OCI-LY1 (cell line): Measurements from ENCODE around the gene ZNF836.
A peak's percentile ranks its signal among the peaks of the same experiment; 100 is the strongest.

ENCODE experiments used
- H2AFZ ChIP-seq: fragments of 200-600 bp; sonication (generic), shearing (Covaris generic); 2 replicates; pipeline ENCODE4 v1.6.0; 2014; ENCODE audit warnings: antibody characterized with exemption, mild to moderate bottlenecking, low read length
- H3F3A ChIP-seq: fragments of 200-600 bp; sonication (generic), shearing (Covaris generic); 2 replicates; pipeline ENCODE4 v1.6.0; 2014; ENCODE audit warnings: mild to moderate bottlenecking, antibody characterized with exemption, low read length, moderate library complexity; ENCODE audit not compliant: insufficient read depth
- H3K27ac ChIP-seq: fragments of 200-600 bp; sonication (generic); 2 replicates; pipeline ENCODE4 v1.5.1; 2014; ENCODE audit warnings: low read length, mixed run types, mild to moderate bottlenecking, low read depth; ENCODE audit not compliant: poor library complexity, severe bottlenecking
- H3K27me3 ChIP-seq: fragments of 200-600 bp; sonication (generic); 2 replicates; pipeline ENCODE4 v1.6.0; 2014; ENCODE audit warnings: antibody characterized with exemption, mild to moderate bottlenecking, low read length, moderate library complexity; ENCODE audit not compliant: insufficient read depth
- H3K36me3 ChIP-seq: fragments of 200-600 bp; sonication (generic); 2 replicates; pipeline ENCODE4 v1.6.1; 2014; ENCODE audit warnings: mild to moderate bottlenecking, antibody characterized with exemption, low read length, moderate library complexity, mixed read lengths; ENCODE audit not compliant: insufficient read depth
- H3K4me1 ChIP-seq: fragments of 200-600 bp; sonication (generic); 2 replicates; pipeline ENCODE4 v1.5.1; 2014; ENCODE audit warnings: mild to moderate bottlenecking, low read length, moderate library complexity; ENCODE audit not compliant: insufficient read depth, severe bottlenecking
- H3K4me2 ChIP-seq: fragments of 200-600 bp; sonication (generic), shearing (Covaris generic); 2 replicates; pipeline ENCODE4 v1.6.1; 2014; ENCODE audit warnings: low read length
- H3K4me3 ChIP-seq: fragments of 200-600 bp; sonication (generic); 2 replicates; pipeline ENCODE4 v1.5.1; 2014; ENCODE audit warnings: low read length, low read depth, mild to moderate bottlenecking, mixed read lengths; ENCODE audit not compliant: poor library complexity, severe bottlenecking
- H3K79me2 ChIP-seq: fragments of 200-600 bp; shearing (Covaris generic); 2 replicates; pipeline ENCODE4 v1.6.1; 2016; ENCODE audit warnings: mixed run types, low read length, mixed read lengths; ENCODE audit not compliant: insufficient read depth
- H3K9ac ChIP-seq: fragments of 200-600 bp; sonication (generic), shearing (Covaris generic); 2 replicates; pipeline ENCODE4 v1.6.1; 2014; ENCODE audit warnings: mild to moderate bottlenecking, low read length, mixed read lengths
- H3K9me2 ChIP-seq: fragments of 200-600 bp; sonication (generic), shearing (Covaris generic); 2 replicates; pipeline ENCODE4 v1.6.1; 2014; ENCODE audit warnings: low read depth, mild to moderate bottlenecking, low read length, mixed read lengths
- H3K9me3 ChIP-seq: fragments of 200-600 bp; shearing (Covaris generic); 2 replicates; pipeline ENCODE4 v1.6.1; 2014; ENCODE audit warnings: low read length, mixed read lengths
- H4K20me1 ChIP-seq: fragments of 200-600 bp; sonication (generic), shearing (Covaris generic); 2 replicates; pipeline ENCODE4 v1.6.0; 2016; ENCODE audit warnings: mild to moderate bottlenecking, low read length; ENCODE audit not compliant: insufficient read depth
- EZH2 ChIP-seq: fragments of 200-600 bp; sonication (generic), shearing (Covaris generic); IDR thresholded peaks from 2 replicates; pipeline ENCODE4 v1.8.0; 2017; ENCODE audit warnings: borderline replicate concordance, mixed run types, mild to moderate bottlenecking, antibody characterized with exemption, low read length, moderate library complexity, mixed read lengths
- TF ChIP-seq, protein P1 (sequence below): fragments of 200-600 bp; sonication (generic), shearing (Covaris generic); IDR thresholded peaks from 2 replicates; pipeline ENCODE4 v1.5.1; 2017; ENCODE audit warnings: mild to moderate bottlenecking, antibody characterized with exemption, low read length, moderate library complexity, mixed read lengths

ZNF836 gene

DNA sequence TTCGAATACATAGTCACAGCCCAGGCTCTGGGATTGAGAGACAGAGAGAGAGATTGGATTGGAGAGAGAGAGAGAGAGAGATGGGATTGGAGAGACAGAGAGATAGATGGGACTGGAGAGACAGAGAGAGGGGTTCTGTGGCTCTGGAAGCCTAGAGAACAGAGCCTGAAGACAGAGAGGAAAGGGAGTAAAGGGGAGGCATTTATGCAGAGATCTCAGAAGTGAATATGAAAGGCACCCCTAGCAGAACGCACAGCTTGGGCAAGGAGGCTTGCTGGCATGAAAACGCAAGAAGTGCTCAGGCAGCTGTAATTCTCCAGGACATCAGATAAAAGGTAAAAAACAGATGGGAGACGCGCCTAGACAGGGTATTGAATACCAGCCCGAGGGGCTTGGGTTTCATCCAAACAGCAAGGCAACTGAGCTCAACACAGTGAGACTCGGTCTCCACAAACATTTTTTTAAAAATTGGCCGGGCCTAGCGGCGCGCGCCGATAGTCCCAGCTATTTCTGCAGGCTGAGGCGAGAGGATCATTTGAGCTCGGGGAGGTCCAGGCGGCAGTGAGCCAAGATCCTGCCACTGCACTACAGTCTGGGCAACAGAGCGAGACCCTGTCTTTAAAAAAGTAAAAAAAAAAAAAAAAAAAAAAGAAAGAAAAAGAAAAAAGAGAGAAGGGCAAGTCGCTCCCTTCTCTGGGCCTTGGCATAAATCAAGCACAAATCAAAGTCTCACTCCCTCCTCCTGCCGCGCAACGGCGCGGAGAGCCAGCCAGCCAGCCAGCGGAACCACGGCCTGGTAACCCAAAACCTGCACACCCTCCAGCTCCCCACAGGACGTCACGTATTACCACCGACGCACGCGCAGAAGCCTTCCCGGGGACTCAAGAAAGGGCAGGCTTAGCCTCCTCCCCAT, 17.7 kb upstream of the ZNF836 start:
- Histone ChIP-seq H3K4me2 (peak overlapping the region; percentile 80), H3K79me2 (peaks cover 34% of the 10 kb centered on the region), H3F3A (no peaks in the 10 kb centered on the region), H3K27me3 (no peaks in the 10 kb centered on the region), H4K20me1 (no peaks in the 10 kb centered on the region), H3K27ac (peak overlapping the region; percentile 90), H3K4me1 (peaks cover 24% of the 10 kb centered on the region), H3K9ac (peak overlapping the region; percentile 78), H3K9me2 (no peaks in the 10 kb centered on the region), H3K9me3 (no peaks in the 10 kb centered on the region), H3K4me3 (peak overlapping the region; percentile 59), H2AFZ (0 out of 2 replicates have a peak overlapping the region, but pooled peaks have one; percentile 7), H3K36me3 (peaks cover 27% of the 10 kb centered on the region)
- TF ChIP-seq EZH2 = no peak
- TF ChIP-seq, protein P1, sequence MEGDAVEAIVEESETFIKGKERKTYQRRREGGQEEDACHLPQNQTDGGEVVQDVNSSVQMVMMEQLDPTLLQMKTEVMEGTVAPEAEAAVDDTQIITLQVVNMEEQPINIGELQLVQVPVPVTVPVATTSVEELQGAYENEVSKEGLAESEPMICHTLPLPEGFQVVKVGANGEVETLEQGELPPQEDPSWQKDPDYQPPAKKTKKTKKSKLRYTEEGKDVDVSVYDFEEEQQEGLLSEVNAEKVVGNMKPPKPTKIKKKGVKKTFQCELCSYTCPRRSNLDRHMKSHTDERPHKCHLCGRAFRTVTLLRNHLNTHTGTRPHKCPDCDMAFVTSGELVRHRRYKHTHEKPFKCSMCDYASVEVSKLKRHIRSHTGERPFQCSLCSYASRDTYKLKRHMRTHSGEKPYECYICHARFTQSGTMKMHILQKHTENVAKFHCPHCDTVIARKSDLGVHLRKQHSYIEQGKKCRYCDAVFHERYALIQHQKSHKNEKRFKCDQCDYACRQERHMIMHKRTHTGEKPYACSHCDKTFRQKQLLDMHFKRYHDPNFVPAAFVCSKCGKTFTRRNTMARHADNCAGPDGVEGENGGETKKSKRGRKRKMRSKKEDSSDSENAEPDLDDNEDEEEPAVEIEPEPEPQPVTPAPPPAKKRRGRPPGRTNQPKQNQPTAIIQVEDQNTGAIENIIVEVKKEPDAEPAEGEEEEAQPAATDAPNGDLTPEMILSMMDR = no peak

- no peak overlapping the region for H3K4me2 ChIP-seq
- no peak overlapping the region for H3K9ac ChIP-seq
- H4K20me1 ChIP-seq = no peaks in the 10 kb centered on the region
- no peaks in the 10 kb centered on the region for H3K9me3 ChIP-seq
- no peak overlapping the region for H3K27ac ChIP-seq
- no peak overlapping the region for H2AFZ ChIP-seq
- H3K27me3 ChIP-seq = no peaks in the 10 kb centered on the region
- no peaks in the 10 kb centered on the region for H3F3A ChIP-seq
- peaks cover 24% of the 10 kb centered on the region for H3K4me1 ChIP-seq
- no peak overlapping the region for H3K4me3 ChIP-seq
- H3K36me3 ChIP-seq = peaks cover 11% of the 10 kb centered on the region
- H3K9me2 ChIP-seq = no peaks in the 10 kb centered on the region
- TF ChIP-seq EZH2 = no peak
- TF ChIP-seq, protein P1 = no peak
- peaks cover 20% of the 10 kb centered on the region for H3K79me2 ChIP-seq
Measured at GRCh38 chr19:52187407-52187806, 16.0 kb upstream of the ZNF836 start.

GRCh38 chr19:52176574-52176973, 5.2 kb upstream of the ZNF836 start:
- Histone ChIP-seq H3F3A (no peaks in the 10 kb centered on the region), H3K27me3 (no peaks in the 10 kb centered on the region), H3K4me1 (peaks cover 8% of the 10 kb centered on the region), H3K9ac (no peak overlapping the region), H2AFZ (no peak overlapping the region), H3K9me3 (no peaks in the 10 kb centered on the region), H3K79me2 (no peaks in the 10 kb centered on the region), H3K36me3 (no peaks in the 10 kb centered on the region), H3K27ac (no peak overlapping the region), H4K20me1 (no peaks in the 10 kb centered on the region), H3K9me2 (no peaks in the 10 kb centered on the region), H3K4me3 (no peak overlapping the region), H3K4me2 (no peak overlapping the region)
- no peak for TF ChIP-seq EZH2
- TF ChIP-seq, protein P1 = no peak
